ENCODE results near the gene DENR.
"Not testable (repeated sequence)": the region's sequence is repeated elsewhere in the genome, so short reads cannot be mapped to it uniquely, and the experiment has no call there.

The DENR gene

GRCh38 chr12:122743895-122744525, 8.6 kb upstream of the DENR start:
- DNase-seq: no peak

GRCh38 chr12:122747224-122748135, 5.1 kb upstream of the DENR start:
- DNase-seq: no peak

GRCh38 chr12:122749569-122750332, 2.9 kb upstream of the DENR start:
- no peak for DNase-seq

- DNase-seq: not testable (repeated sequence)
Observed at GRCh38 chr12:122750781-122751515, 1.7 kb upstream of the DENR start.

GRCh38 chr12:122753319-122753650, 661 bp downstream of the DENR start:
- DNase-seq: no peak

- no peak for DNase-seq
Observed at GRCh38 chr12:122754790-122755189, 2.2 kb downstream of the DENR start.

GRCh38 chr12:122757568-122757967, 4.9 kb downstream of the DENR start:
- DNase-seq: no peak

- DNase-seq: no peak
Observed at GRCh38 chr12:122785503-122785902, 32.9 kb downstream of the DENR start.

- no peak for DNase-seq
Observed at GRCh38 chr12:122788387-122788786, 35.8 kb downstream of the DENR start.

- no peak for DNase-seq
Observed at GRCh38 chr12:122789637-122790036, 37.0 kb downstream of the DENR start.

GRCh38 chr12:122790393-122791075, 37.9 kb downstream of the DENR start:
- DNase-seq: no peak

- DNase-seq: peak; percentile 88
Observed at GRCh38 chr12:122793685-122794106, 41.1 kb downstream of the DENR start.

GRCh38 chr12:122795807-122796206, 43.2 kb downstream of the DENR start:
- DNase-seq: no peak

- DNase-seq: no peak
Observed at GRCh38 chr12:122799641-122800243, 47.1 kb downstream of the DENR start.

GRCh38 chr12:122803937-122804336, 51.3 kb downstream of the DENR start:
- DNase-seq: no peak

GRCh38 chr12:122804957-122805356, 52.3 kb downstream of the DENR start:
- not testable (repeated sequence) for DNase-seq

- no peak for DNase-seq
Observed at GRCh38 chr12:122807651-122808050, 55.0 kb downstream of the DENR start.

GRCh38 chr12:122811777-122812176, 59.2 kb downstream of the DENR start:
- DNase-seq: no peak

- DNase-seq: no peak
Observed at GRCh38 chr12:122813310-122813713, 60.7 kb downstream of the DENR start.

GRCh38 chr12:122819209-122819785, 66.7 kb downstream of the DENR start:
- no peak for DNase-seq

- DNase-seq: no peak
Observed at GRCh38 chr12:122820138-122820537, 67.5 kb downstream of the DENR start.
